Upper lobe of left lung (tissue), 4 donors: Measurements from ENCODE around the gene UCP3.

Source experiments
- CTCF ChIP-seq, 6 experiments: fragments of 450-650 bp in 4 of 6; fragments of 200-600 bp in 2 of 6; sonication (generic) in 2 of 6; IDR thresholded peaks; one replicate each; pipeline ENCODE4 v1.5.1; 2016 to 2019; ENCODE audit warnings: antibody characterized with exemption in 6 of 6
- POLR2A ChIP-seq, 4 donors: fragments of 450-650 bp; IDR thresholded peaks; one replicate each; pipeline ENCODE4 v1.5.1; 2016 to 2017; ENCODE audit warnings: antibody characterized with exemption in 4 of 4, mild to moderate bottlenecking in 2 of 4

DNA sequence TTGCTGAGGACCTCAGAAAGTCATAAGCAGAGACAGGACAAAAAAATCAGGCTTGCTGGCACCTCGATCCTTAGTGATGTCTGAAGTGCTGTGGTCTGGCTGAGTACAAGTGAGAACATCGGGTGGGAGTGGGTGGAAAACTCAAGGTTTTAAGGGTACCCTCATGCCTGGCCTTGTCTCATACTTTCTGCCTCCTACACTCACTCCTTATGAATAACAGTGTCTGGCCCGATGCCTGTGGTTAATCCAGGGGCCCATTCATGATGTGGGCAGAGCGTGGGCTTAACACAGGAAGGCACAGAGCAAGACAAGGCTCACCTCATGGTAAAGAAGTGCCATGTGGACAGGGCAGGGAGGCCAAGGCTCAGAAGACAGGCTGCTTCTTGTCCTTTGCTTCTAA, 11.0 kb upstream of the UCP3 start:
- no peak for TF ChIP-seq CTCF (IDR thresholded peaks at IDR 0.05)
- TF ChIP-seq POLR2A (IDR thresholded peaks at IDR 0.05): no peak
